Fibroblast of lung (primary cell): ENCODE results near the gene HID1. TPM values are rescaled to one million over a fixed set of nuclear protein-coding genes. Genes with fewer than 3 reads are reported as not detected.

Experiments used
- DNase-seq, 2 donors: peaks; one replicate each; pipeline versions ENCODE4 v3.0.0 to v3.0.0-alpha.2; 2010; ENCODE audit warnings: low read depth in 2 of 2
- H2AFZ ChIP-seq: 2 replicates; pipeline ENCODE4 v1.5.1; 2012; ENCODE audit warnings: low read length, control low read depth, inconsistent platforms
- H3K27ac ChIP-seq: 2 replicates; pipeline ENCODE4 v1.5.1; 2011; ENCODE audit warnings: low read length, control low read depth; ENCODE audit not compliant: insufficient read depth
- H3K27me3 ChIP-seq: 2 replicates; pipeline ENCODE4 v1.5.1; 2011; ENCODE audit warnings: mild to moderate bottlenecking, low read length; ENCODE audit not compliant: control insufficient read depth, insufficient read depth
- H3K36me3 ChIP-seq: 2 replicates; pipeline ENCODE4 v1.5.1; 2011; ENCODE audit warnings: low read length; ENCODE audit not compliant: control insufficient read depth, insufficient read depth
- H3K4me1 ChIP-seq: 2 replicates; pipeline ENCODE4 v1.5.1; 2011; ENCODE audit warnings: low read length; ENCODE audit not compliant: control insufficient read depth, insufficient read depth; ENCODE audit errors: extremely low read depth
- H3K4me2 ChIP-seq: 2 replicates; pipeline ENCODE4 v1.5.1; 2011; ENCODE audit warnings: low read length, control low read depth; ENCODE audit not compliant: insufficient read depth; ENCODE audit errors: extremely low read depth
- H3K4me3 ChIP-seq, 4 experiments: fragments of 200-600 bp in 1 of 4; sonication (generic) in 1 of 4; replicated peaks in 1 of 4; 2 replicates each; pipeline ENCODE4 v1.5.1; 2011 to 2016; ENCODE audit warnings: low read length in 4 of 4, low read depth in 3 of 4, mild to moderate bottlenecking in 3 of 4, control low read depth in 2 of 4, inconsistent platforms in 1 of 4, mixed read lengths in 1 of 4; ENCODE audit not compliant: insufficient read depth in 1 of 4; ENCODE audit errors: control extremely low read depth in 1 of 4
- H3K79me2 ChIP-seq: 2 replicates; pipeline ENCODE4 v1.5.1; 2012; ENCODE audit warnings: mild to moderate bottlenecking, low read length, inconsistent platforms; ENCODE audit not compliant: control insufficient read depth, insufficient read depth
- H3K9ac ChIP-seq: 2 replicates; pipeline ENCODE4 v1.5.1; 2011; ENCODE audit warnings: mild to moderate bottlenecking, low read length, control low read depth; ENCODE audit not compliant: insufficient read depth
- H3K9me3 ChIP-seq: 2 replicates; pipeline ENCODE4 v1.5.1; 2012; ENCODE audit warnings: low read depth, low read length; ENCODE audit not compliant: control insufficient read depth, insufficient read depth
- H4K20me1 ChIP-seq: 2 replicates; pipeline ENCODE4 v1.5.1; 2011; ENCODE audit warnings: low read length; ENCODE audit not compliant: control insufficient read depth, insufficient read depth; ENCODE audit errors: extremely low read depth
- EZH2 ChIP-seq: IDR thresholded peaks from 2 replicates; pipeline ENCODE4 v1.5.1; 2012; ENCODE audit warnings: low read length, control low read depth, mild to moderate bottlenecking; ENCODE audit errors: missing control alignments
- polyA plus RNA-seq, 2 donors: library from polyadenylated mRNA; depleted of rRNA in 1 of 2; stranded (reverse) in 1 of 2; unstranded in 1 of 2; fragments of >200 nt; gene quantifications; 2 replicates each; pipeline ENCODE4 v1.2.1, GENCODE V29; 2011 to 2012; ENCODE audit warnings: missing spikeins in 1 of 2
- total RNA-seq: library from RNA; depleted of rRNA; stranded (reverse); fragments of >200 nt; gene quantifications from 2 replicates; pipeline ENCODE4 v1.2.1, GENCODE V29; 2014
- TF ChIP-seq, protein P1 (sequence below), 2 donors: IDR thresholded peaks in 1 of 2; conservative IDR thresholded peaks in 1 of 2; 1 replicate in 1 of 2; 2 replicates in 1 of 2; pipeline ENCODE4 v1.5.1; 2011 to 2012; ENCODE audit warnings: low read length in 2 of 2, control low read depth in 1 of 2, inconsistent platforms in 1 of 2, low read depth in 1 of 2, mild to moderate bottlenecking in 1 of 2

Gene HID1
- total and polyA plus RNA-seq, 2 donors (not counting 1 experiment from before 2014, with no cell fraction given): 0.17 to 0.23 TPM

DNA sequence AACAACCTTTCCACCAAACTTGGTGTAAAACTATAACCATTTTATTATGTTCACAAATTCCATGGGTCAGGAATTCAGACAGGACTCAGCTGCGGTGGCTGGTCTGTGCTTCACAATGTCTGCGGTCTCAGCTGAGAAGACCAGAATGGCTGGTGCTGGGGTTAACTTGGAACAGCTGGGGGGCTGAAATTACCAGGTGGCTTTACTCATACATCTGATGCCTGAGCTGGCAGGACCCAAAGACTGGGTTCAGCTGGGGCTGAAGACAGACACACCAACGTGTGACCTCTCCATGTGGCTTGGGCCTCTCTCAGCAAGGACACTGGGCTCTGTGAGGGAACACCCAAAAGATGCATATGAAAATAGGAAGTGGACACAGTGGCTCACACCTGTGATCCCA, 5.7 kb upstream of the HID1 start:
- Histone ChIP-seq H3K4me2 (no peak overlapping the region), H4K20me1 (no peaks in the 10 kb centered on the region), H3K79me2 (no peaks in the 10 kb centered on the region), H3K9ac (no peak overlapping the region), H3K9me3 (no peaks in the 10 kb centered on the region), H3K27ac (no peak overlapping the region), H3K4me1 (peaks cover 10% of the 10 kb centered on the region), H2AFZ (no peak overlapping the region), H3K36me3 (no peaks in the 10 kb centered on the region), H3K27me3 (peaks cover 14% of the 10 kb centered on the region), H3K4me3 (no peak overlapping the region)
- TF ChIP-seq, protein P1, sequence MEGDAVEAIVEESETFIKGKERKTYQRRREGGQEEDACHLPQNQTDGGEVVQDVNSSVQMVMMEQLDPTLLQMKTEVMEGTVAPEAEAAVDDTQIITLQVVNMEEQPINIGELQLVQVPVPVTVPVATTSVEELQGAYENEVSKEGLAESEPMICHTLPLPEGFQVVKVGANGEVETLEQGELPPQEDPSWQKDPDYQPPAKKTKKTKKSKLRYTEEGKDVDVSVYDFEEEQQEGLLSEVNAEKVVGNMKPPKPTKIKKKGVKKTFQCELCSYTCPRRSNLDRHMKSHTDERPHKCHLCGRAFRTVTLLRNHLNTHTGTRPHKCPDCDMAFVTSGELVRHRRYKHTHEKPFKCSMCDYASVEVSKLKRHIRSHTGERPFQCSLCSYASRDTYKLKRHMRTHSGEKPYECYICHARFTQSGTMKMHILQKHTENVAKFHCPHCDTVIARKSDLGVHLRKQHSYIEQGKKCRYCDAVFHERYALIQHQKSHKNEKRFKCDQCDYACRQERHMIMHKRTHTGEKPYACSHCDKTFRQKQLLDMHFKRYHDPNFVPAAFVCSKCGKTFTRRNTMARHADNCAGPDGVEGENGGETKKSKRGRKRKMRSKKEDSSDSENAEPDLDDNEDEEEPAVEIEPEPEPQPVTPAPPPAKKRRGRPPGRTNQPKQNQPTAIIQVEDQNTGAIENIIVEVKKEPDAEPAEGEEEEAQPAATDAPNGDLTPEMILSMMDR (conservative IDR thresholded peaks at IDR 0.05 in 1 of 2, IDR thresholded peaks at IDR 0.05 in 1 of 2; ENCODE audit: low read depth in 1 of 2, low read length in 2 of 2): no peak
- TF ChIP-seq EZH2: no peak
- DNase-seq: no peak

- peaks cover 18% of the 10 kb centered on the region for H3K27me3 ChIP-seq
- no peaks in the 10 kb centered on the region for H3K36me3 ChIP-seq
- H2AFZ ChIP-seq: no peak overlapping the region
- no peaks in the 10 kb centered on the region for H3K9me3 ChIP-seq
- no peak for DNase-seq
- TF ChIP-seq, protein P1 (conservative IDR thresholded peaks at IDR 0.05 in 1 of 2, IDR thresholded peaks at IDR 0.05 in 1 of 2; ENCODE audit: low read depth in 1 of 2, low read length in 2 of 2): no peak
- no peak for TF ChIP-seq EZH2
- H3K4me1 ChIP-seq: peaks cover 10% of the 10 kb centered on the region
- no peaks in the 10 kb centered on the region for H4K20me1 ChIP-seq
- no peaks in the 10 kb centered on the region for H3K79me2 ChIP-seq
- H3K4me2 ChIP-seq: no peak overlapping the region
- no peak overlapping the region for H3K9ac ChIP-seq
- H3K4me3 ChIP-seq: no peak overlapping the region
- no peak overlapping the region for H3K27ac ChIP-seq
Observed at GRCh38 chr17:74977802-74978201, 5.2 kb upstream of the HID1 start.

- Histone ChIP-seq H3K9ac (no peak overlapping the region), H3K4me2 (no peak overlapping the region)
- TF ChIP-seq EZH2: no peak
- TF ChIP-seq, protein P1 (conservative IDR thresholded peaks at IDR 0.05 in 1 of 2, IDR thresholded peaks at IDR 0.05 in 1 of 2; ENCODE audit: low read depth in 1 of 2, low read length in 2 of 2): no peak
Observed at GRCh38 chr17:74975943-74976342, 3.4 kb upstream of the HID1 start.

More at GRCh38 chr17:74975943-74976342, 3.4 kb upstream of the HID1 start:
- no peak overlapping the region for H2AFZ ChIP-seq
- no peak overlapping the region for H3K4me3 ChIP-seq
- no peak overlapping the region for H3K27ac ChIP-seq
- no peaks in the 10 kb centered on the region for H3K36me3 ChIP-seq
- peaks cover 27% of the 10 kb centered on the region for H3K27me3 ChIP-seq
- DNase-seq: no peak
- H3K4me1 ChIP-seq: no peaks in the 10 kb centered on the region
- H4K20me1 ChIP-seq: no peaks in the 10 kb centered on the region
- no peaks in the 10 kb centered on the region for H3K9me3 ChIP-seq
- no peaks in the 10 kb centered on the region for H3K79me2 ChIP-seq
